Sigmoid colon (tissue), 4 donors: ENCODE results near the gene FBXW5.

Experiments used
- CTCF ChIP-seq, 4 experiments: fragments of 450-650 bp in 3 of 4; fragments of 200-600 bp in 1 of 4; IDR thresholded peaks; one replicate each; pipeline ENCODE4 v1.5.1; 2016 to 2019; ENCODE audit warnings: antibody characterized with exemption in 4 of 4, mild to moderate bottlenecking in 3 of 4, moderate library complexity in 2 of 4
- EP300 ChIP-seq, 4 donors: sonication (generic); formaldehyde crosslinking; IDR thresholded peaks; one replicate each; pipeline ENCODE4 v1.6.1; 2017; ENCODE audit warnings: antibody characterized with exemption in 4 of 4
- POLR2A ChIP-seq, 2 donors: fragments of 450-650 bp; IDR thresholded peaks; one replicate each; pipeline ENCODE4 v1.6.1; 2016; ENCODE audit warnings: antibody characterized with exemption in 2 of 2, mild to moderate bottlenecking in 2 of 2, moderate library complexity in 2 of 2
- POLR2AphosphoS5 ChIP-seq, 4 donors: sonication (generic); formaldehyde crosslinking; IDR thresholded peaks; one replicate each; pipeline ENCODE4 v1.6.1; 2017; ENCODE audit warnings: antibody characterized with exemption in 4 of 4

DNA sequence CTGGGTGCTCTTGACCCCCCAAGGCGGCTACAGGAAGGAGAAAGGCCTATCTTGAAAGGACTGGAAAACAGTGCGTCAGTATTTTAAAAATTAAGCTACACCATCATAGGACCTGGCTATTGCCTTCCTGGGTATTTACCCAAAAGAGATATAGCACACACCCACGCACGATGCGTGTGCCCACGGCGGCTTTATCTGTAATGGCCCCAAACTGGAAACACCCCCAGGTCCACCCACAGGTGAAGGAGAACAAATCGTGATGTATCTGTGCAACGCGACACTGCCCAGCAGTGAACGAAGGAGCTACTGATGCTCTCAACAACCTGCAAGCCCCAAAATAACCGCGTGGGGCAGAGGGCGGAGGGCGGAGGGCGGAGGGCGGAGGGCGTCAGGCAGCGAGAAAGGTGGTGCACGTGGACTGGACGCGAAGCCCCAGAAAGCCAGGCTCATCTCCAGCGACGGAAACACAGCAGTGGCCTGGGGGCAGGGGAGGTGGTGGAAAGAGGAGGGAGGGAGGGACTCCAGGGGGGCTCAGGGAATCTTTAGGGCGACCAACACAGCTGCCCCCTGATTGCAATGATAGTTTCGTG lies 20.4 kb upstream of the FBXW5 start:
- TF ChIP-seq POLR2A (IDR thresholded peaks at IDR 0.05): no peak
- TF ChIP-seq CTCF (IDR thresholded peaks at IDR 0.05): no peak
- no peak for TF ChIP-seq POLR2AphosphoS5 (IDR thresholded peaks at IDR 0.05)
- TF ChIP-seq EP300 (IDR thresholded peaks at IDR 0.05): no peak
